PFSK-1 (cell line): ENCODE results near the gene KISS1R.

Experiments
- POLR2AphosphoS5 ChIP-seq: IDR thresholded peaks from 2 replicates; pipeline ENCODE4 v1.6.1; 2012; ENCODE audit warnings: low read depth, mild to moderate bottlenecking, control low read depth, low read length, moderate library complexity
- REST ChIP-seq, 2 experiments: IDR thresholded peaks; 2 replicates each; pipeline versions ENCODE4 v1.6.1 to v1.8.0; 2011 to 2012; ENCODE audit warnings: low read depth in 2 of 2, low read length in 2 of 2, control low read depth in 1 of 2, inconsistent platforms in 1 of 2, mild to moderate bottlenecking in 1 of 2, moderate library complexity in 1 of 2; ENCODE audit not compliant: insufficient read depth in 1 of 2

GRCh38 chr19:928471-929202, 11.5 kb downstream of the KISS1R start:
- no peak for TF ChIP-seq POLR2AphosphoS5
- TF ChIP-seq REST (IDR thresholded peaks at IDR 0.05; ENCODE audit: insufficient read depth in 1 of 2, low read depth in 2 of 2, low read length in 2 of 2): no peak
